Left ventricle myocardium superior (tissue), 1 donor: ENCODE results near the gene ZDHHC20. TPM values are rescaled to one million over a fixed set of nuclear protein-coding genes. Genes with fewer than 3 reads are reported as not detected.

Experiments
- ATAC-seq: fragments of 200-7000 bp; cut with Tn5 transposase; one replicate; pipeline ENCODE4 v1.9.1; 2020; ENCODE audit warnings: mild to moderate bottlenecking, moderate library complexity
- DNase-seq: peaks from one replicate; pipeline ENCODE4 v3.0.0-alpha.2; 2020
- intact Hi-C: fragments of 100-400 bp; cut with micrococcal nuclease; formaldehyde crosslinking; loops from one replicate; pipeline ENCODE4 v1.11.0; 2022
- total RNA-seq: library from RNA; stranded (reverse); fragmentation: NEBNext Ultra II Directional; extraction: Animal tissue kit (Norgen Biotek cat#: 25700); gene quantifications from one replicate; pipeline ENCODE4 v1.2.1, GENCODE V29; 2021
- donor health status: DM: no; HTN: yes; CAD: no; lungs with severe emphysema.

ZDHHC20 gene
- total RNA-seq, 1 donor from 2014 or later: 16.2 TPM

DNA sequence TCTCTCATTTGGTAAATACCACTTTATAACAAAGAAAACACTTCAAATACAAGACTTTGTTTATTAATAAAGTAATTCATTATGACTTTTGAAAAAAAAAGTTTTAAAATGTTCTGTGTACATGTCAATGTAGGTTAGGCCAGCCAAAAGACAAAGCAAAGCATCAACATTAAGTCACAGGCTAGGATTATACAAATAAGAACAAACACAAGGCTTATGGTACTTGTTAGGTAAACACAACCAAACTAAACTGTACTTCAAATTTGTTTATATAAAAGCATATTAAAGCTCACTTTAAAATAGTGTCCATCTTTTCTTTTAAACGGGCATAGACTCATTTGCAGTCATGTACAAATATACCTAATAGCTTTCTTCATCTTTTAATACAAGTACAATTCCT is 86.6 kb downstream of the ZDHHC20 start:
- intact Hi-C loops: no loop called here
- no peak for ATAC-seq
- DNase-seq: no peak

GRCh38 chr13:21371011-21371410 is 88.1 kb downstream of the ZDHHC20 start:
- DNase-seq (no peak), ATAC-seq (no peak)
- intact Hi-C loops: no loop called here

- DNase-seq (no peak), ATAC-seq (no peak)
- intact Hi-C loops: no loop called here
These were observed 93.5 kb downstream of the ZDHHC20 start for GRCh38 chr13:21365574-21365973.

GRCh38 chr13:21364916-21365315 is 94.2 kb downstream of the ZDHHC20 start:
- ATAC-seq (no peak), DNase-seq (no peak)
- intact Hi-C loops: no loop called here

DNA sequence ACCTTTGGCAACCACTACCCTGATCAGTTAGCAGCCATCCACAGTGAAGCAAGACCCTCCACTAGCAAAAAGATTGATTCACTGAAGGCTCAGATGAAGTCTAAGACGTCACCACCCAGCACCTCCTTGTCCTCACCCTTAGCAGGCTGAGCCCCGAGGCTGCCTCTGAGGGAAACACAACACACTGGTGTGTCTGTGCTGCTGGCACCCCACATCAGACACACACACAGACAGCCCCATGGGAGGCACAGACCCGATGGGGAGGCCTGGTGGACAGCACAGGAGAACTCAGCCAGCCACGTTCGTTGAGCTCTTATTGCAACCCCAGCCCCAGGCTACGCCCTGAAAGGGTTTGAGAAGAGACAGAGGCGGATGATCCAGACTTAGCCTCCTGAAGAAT is 94.7 kb downstream of the ZDHHC20 start:
- DNase-seq: no peak
- ATAC-seq: no peak
- intact Hi-C loops: no loop called here

GRCh38 chr13:21362741-21363140 is 96.4 kb downstream of the ZDHHC20 start:
- DNase-seq (no peak), ATAC-seq (no peak)
- intact Hi-C loops: no loop called here

DNA sequence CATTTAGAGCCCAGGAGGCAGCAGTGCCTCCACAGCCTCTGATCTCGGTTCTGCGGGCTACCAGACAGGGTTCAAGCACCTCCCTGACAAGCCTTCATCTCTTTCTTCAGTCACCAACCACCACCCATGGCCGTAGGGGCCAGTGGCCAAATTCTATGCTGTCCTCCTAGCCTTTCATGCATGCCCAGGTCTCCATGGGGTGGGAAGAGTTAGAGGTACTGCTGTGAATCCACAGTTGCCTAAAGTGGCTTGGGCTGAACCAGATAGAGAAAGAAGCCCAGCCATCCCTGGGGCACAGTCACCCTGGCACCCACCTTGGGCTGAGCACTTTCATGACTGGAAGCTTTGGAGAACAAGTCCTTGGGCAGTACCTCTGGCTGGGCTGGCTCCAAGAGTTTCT is 97.4 kb downstream of the ZDHHC20 start:
- intact Hi-C loops: no loop called here
- ATAC-seq (no peak), DNase-seq (no peak)

DNA sequence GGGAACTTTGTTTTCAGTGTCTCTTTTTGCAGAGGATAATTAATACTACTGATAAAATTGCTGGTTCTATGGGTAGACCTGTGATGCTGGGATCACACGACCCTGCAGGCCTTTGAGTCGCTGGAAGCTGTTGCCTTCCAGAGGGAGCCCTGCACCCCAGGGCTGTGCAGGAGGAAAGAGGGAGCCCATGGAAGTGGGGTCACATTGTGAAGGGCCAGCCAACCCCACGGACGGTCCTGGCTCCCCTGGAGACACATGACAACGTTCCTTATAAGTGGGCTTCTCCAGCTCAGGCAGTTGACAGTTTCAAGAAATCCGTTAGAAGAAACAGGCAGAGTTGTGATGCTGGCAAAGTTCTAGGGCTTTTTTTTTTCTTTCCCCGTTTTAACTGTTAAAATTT is 98.0 kb downstream of the ZDHHC20 start:
- intact Hi-C loops: no loop called here
- ATAC-seq: no peak
- DNase-seq: no peak

DNA sequence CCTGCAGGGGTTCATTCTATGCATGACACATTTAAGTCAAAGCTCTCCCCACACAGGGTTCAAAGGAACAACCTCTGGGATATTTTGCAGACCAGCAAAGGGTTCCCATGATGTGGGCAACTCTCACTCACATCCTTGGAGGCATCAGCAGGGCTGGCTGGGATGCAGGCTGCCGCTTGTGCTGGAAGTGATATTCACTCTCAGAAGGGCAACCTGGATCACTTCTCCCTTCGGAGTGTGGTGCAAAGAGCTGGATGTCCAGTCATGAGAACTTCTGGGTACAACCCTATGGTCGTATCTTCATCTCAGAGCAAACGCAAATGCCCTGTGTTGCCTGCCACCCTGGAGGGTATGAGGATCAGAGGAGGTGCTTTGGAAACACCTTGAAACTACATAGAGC is 98.6 kb downstream of the ZDHHC20 start:
- ATAC-seq (no peak), DNase-seq (no peak)
- intact Hi-C loops: no loop called here

DNA sequence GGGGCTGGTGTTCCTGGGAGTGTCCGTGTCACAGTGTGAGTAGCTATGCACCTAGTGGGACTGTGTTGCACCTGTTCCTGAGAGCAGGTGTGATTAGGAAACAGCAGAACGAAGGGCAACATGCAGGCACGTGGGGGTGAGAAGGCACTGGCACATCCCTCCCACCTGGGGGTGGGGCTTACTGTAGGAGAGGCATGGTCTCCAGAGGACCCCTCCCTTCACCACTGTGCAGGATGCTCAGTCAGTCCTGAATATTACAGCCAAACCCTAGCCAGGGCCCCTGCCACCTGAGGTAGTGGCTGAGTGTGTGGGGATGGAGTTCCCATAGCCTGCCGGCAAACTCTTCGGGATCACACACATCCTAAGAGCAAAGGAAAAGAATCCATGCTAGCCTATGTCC is 99.2 kb downstream of the ZDHHC20 start:
- no peak for ATAC-seq
- intact Hi-C loops: no loop called here

GRCh38 chr13:21355304-21355703 is 103.8 kb downstream of the ZDHHC20 start:
- no peak for DNase-seq
- no peak for ATAC-seq
- intact Hi-C loops: no loop called here

More for the DNA sequence above, 99.2 kb downstream of the ZDHHC20 start:
- DNase-seq: no peak

GRCh38 chr13:21354721-21355120 is 104.4 kb downstream of the ZDHHC20 start:
- no peak for ATAC-seq
- DNase-seq: no peak
- intact Hi-C loops: no loop called here

DNA sequence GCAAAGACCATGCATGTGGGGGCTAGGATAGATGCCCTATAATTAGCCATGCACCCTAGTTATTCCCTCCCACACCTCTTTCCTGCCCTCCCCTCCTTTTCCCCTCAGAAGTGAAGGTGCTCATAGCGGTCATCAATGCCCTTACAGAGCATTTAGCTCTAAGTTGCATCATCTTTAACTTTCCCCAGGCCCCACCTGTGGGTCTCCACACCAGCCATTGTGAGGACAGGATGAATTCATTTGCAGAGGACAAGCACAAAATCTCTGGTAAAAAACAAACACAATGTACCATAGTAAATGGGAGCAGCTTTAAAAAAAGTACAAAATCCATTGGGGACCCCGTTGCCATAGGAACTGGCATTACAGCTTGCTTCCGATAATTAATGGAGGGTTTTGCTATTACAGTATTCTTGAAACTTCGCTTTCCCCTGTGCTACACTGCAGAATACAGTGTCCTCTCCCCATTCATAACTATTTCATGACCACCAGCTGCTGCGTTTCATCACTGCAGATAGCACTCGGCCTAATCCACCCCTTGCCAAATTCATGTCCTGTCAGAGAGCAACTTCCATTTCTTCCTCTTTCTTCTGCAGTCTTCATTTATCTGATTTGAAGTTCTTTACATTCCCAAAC is 110.5 kb downstream of the ZDHHC20 start:
- DNase-seq (no peak), ATAC-seq (peak; percentile 48)
- intact Hi-C loops: no loop called here

DNA sequence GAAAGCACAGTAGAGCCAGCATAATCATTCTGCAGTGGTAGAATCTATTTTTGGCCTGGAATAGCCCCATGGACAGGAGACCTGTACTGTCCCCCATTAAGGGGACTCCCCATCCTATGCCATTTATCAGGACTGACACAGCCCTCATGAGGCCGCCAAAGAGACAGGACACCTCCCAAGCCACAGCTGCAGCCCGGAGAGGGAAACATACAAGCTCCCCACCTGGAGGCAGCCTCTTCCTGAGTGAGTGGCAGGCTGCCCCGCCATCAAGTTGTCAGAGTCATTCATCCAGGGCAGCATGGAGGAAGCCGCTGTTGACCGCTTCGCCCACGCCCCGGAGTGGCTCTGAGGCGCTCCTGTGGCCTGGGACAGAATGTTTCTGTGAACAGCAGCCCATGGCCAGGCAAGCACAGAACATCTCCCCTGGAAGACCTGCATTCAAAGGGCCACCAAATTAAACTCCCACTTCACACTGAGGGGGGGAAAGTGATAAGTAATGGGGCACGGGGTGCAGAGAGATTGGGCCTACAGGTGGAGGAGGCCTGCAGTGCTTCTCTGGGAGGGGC is 111.3 kb downstream of the ZDHHC20 start:
- intact Hi-C loops: no loop called here
- ATAC-seq: no peak
- no peak for DNase-seq

DNA sequence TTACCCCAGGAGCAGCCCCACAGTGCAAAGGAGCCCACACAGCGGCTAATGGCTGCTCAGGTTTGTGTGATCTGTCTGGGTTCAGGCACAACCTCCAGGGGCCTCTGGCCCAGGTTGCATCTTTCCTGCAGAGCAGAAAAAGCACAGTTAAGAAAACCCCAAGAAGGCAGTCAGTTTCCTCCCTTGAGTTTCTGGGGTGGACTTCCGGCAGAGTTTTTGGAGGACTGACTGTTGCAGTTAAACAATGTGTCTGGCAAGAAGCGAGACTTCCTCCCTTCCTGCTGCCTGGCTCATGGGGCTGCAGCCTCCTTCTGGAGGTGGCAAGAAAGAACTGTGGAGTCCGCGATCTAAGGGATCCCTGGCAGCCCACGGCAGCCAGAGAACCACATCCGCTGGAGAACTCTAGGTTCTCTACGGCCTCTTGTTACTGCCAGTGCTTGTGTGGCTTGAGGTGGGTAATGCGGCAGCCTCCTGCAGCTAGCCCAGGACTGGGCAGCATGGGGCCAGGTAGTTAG is 114.4 kb downstream of the ZDHHC20 start:
- no peak for ATAC-seq
- DNase-seq: no peak
- intact Hi-C loops: no loop called here

DNA sequence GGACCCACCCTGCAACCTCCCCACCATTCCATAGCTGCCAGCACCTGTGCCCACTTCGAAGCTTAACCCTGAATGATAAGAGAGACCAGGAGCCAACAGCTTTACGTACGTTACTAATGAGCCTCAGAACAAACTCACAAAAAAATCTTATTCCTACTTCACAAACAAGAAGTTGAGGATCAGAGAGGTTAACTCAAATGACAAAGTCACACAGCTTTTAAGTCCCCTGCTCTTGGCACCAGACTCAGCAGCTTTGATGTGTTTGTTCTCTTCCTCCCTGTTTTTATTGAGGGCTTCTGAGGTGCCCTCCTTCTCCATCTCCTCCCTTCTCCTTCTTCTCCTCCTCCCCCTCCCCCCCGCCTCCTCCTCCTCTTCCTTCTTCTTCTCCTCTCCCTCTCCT is 115.4 kb downstream of the ZDHHC20 start:
- ATAC-seq (no peak), DNase-seq (no peak)
- intact Hi-C loops: no loop called here

GRCh38 chr13:21342699-21343442 is 116.2 kb downstream of the ZDHHC20 start:
- no peak for ATAC-seq
- DNase-seq: no peak
- intact Hi-C loops: no loop called here

GRCh38 chr13:21341637-21342422 is 117.3 kb downstream of the ZDHHC20 start:
- intact Hi-C loops: no loop called here
- DNase-seq (no peak), ATAC-seq (no peak)

- no peak for DNase-seq
- no peak for ATAC-seq
- intact Hi-C loops: no loop called here
These were observed 120.3 kb downstream of the ZDHHC20 start for GRCh38 chr13:21338639-21339278.
